Stimulated activated CD8-positive, alpha-beta memory T cell treated with anti-CD3 and anti-CD28 coated beads, Interleukin-7, amount 100 ng/mL, for 24 hours (primary cell): ENCODE measurements around the gene ACO1.
A peak's percentile ranks its signal among the peaks of the same experiment; 100 is the strongest.
"Not testable (repeated sequence)": the region's sequence is repeated elsewhere in the genome, so short reads cannot be mapped to it uniquely, and the experiment has no call there.

Experiments used
- DNase-seq: peaks from one replicate; pipeline ENCODE4 v3.0.0-alpha.2; 2020; ENCODE audit warnings: low read depth

Gene ACO1

DNA sequence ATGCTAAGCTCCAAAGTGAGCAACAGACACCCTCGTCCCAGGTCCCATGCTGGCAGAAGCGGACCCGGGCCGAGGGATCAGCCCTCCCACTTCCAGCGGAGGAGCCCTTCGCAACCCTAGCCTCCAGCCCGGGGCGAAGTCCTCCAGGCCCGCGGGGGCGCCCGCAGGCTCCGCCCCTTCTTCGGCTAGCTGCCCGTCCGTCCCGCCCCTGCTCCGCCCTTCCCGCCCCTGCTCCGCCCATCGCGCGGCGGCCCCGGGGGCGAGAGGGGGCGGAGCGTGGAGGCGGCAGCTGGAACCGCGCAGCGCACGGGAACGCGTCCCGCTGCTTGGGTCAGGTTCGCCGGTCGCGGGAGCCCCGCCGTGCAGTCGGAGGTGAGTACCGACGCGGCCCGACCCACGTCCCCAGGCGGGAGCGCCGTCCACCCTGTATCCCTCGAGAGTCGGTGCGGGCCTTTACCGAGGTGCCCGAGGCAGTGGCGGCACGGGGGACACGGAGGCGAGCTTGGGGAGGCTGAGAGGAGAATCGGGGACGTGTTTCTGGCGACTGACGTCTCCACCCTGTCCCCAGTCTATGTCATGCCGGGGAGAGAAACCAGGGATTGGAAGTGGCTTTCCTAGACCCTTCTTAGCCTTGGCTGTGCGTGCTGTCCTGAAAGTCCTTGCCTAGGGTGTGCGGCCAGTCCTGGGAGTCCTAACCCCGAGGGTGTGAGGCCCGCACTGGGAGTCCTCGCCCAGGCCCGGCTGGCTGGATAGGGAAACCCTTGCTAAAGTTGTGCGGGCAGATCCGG lies at the start of gene ACO1:
TSS of gene ACO1 (plus strand) at position 280 of the 788 bp plus-strand sequence. CDS start 20,864 bp downstream, outside the sequence.
- DNase-seq = peak; percentile 61

DNA sequence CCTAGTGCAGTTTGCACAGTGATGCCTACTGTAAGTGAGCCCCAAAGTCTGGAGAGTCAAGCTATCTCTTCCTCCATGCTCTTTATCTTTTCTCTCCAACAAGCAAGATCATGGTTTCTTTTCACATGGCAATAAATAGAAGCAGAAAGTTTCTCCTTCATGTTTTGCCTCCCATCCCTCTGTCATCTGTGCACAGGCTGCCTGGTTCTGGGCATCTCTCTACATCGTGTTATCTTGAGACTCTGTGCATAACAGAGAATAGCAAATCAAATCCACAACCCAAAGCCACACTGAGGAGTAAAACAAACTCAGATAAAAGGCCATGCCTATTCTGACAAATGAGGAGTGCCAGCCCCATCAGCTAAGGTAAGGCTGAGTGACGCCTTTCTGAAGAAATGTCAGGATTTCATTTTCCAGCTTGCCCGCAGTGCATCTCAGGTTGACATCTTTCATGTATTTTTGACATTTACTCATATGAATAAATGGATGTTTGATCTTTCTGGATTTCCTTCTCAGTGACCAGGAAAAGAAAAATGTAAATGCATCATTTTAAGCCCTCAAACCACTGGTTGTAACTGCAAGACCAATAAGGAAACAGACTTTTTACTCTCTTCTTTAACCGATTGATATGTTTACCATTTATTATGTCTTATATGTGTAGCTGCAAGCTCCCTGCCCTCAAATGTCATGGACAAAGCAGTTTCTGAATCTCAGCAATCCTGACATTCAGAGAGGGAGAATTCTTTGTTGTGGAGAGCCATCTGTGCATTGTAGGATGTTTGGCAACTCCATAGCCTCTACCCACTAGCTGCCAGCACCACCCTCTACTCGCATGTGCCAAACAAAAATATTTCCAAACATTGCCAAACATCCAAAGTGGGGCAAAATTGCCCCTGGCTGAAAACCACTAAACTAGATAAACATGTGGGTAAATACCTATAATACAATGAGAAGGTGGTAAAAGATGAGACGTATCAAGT lies 49.2 kb upstream of the ACO1 start:
- DNase-seq = no peak

DNA sequence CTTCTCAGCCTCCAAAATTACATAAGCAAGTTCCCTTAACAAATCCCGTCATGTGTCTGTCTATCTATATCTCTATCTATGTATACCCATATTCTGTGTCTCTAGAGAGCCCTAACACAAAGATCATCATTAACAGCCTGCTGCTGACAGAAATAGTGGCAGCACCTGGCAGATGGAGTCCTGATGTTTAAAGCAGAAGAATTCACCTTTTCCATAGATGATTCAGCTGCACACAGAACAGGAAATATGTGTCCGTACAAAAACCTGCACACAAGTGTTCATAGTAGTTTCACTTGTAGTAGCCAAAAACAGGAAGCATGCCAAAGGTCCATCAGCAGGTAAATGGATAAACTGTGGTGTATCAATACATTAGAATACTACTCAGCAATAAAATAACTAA lies 45.0 kb upstream of the ACO1 start:
- DNase-seq = no peak

DNA sequence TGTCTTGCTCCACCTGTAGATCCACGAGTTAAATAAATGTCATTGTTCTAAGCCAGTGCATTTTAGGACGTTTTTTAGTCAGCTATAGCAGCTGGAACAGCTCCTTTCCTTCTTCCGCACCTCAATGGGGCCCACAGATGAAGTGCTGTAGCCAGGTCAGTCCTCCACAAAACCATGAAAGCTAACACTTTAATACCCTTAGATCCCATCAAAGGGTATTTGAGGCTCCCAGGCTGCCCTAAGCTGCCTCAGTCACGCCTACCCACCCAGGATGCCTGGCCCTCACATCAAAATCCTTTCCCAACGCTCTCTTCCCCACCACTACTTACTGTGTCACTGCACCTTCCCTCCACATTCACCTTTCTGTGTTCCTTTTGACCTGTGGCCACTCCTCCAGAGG lies 44.1 kb upstream of the ACO1 start:
- no peak for DNase-seq

DNA sequence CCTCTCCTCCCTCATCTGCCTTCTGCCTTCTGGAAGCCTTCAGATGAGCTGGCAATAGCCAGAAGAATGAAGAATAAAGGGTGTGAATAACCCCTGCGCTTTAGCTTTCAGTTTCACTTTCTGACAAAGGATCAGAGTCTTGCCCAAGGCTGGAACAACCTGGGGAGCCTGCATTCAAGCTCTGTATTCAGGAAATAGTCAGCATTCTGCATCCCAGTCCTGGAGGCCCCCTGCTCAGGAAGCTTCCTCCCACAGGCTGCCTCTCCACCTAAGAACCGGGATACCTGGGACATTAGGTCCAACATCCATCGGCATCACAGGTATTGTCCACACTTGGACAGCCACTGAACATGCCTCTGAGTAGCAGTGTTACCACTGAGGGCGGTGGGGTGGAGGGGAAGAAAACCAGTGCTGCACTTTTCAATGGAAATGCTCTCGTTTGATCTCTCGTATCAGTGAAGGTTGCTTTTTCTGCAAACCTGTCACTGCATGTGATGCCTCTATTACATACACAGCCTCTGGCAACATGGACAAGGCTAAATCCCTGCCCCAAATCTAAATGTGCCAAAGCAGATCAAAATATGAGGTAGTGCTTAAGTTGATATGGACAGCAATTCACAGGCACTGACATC lies 39.8 kb upstream of the ACO1 start:
- DNase-seq = no peak

DNA sequence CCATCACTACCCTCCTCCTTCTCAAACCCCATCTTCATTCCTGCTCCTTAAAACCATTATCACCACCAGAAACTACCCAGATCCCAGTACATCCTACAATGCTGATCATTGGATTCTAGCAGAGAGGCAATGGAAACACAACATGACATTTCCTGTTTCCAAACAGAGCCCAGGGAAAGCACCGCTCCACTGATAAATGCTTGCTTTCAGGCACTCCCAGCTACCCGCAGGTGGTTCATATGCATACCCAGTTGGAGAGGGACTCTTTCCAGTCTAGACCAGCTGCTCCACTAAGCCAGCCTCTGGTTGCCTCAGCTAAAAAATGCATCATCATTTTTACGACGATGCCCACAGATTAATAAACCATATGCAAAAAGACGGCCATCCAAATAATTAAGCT lies 39.2 kb upstream of the ACO1 start:
- no peak for DNase-seq

DNA sequence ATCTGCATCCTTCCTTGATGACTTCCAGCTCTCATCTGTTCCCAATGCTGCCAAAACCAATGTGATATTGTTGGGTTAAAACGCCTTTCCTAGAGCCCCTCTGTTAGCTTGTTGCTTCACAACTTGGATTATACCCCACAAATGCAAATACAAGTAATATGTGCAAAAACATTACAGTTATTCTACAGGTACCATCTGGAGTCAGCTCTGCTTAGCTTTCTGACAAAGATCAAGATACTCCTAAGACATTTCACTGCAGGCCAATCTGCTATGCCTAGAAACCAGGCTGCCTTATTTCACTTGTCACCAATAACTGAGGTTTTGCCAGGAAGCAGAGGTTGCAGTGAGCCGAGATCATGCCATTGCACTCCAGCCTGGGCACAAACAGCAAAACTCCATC lies 36.9 kb upstream of the ACO1 start:
- DNase-seq = no peak

DNA sequence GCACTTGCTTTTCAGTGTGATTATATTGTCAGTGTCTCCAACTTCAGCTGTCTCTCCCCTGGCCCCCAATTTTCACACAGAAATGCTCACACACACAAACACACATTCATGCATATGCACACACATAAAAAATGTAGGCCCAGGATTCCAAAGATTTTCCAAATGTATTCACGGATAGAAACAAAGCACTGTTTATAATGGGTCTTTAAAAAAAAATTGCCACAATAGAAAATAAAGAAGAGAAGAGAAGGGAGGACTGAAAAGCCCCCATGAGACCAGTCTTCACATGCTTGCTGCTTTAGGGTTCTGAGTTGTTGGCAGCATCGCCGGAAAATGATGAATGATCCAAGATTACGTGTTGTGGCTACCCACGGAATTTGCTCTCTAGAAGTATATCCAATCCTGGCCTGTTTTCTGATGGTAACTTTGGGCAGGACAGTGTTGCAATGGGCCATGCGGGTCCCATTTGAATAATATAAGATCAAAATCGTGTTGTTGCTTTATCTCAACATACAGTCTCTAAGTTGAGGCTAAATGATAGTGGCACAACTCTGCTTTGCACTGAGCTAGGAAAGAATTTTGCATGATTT lies 36.2 kb upstream of the ACO1 start:
- DNase-seq = no peak

DNA sequence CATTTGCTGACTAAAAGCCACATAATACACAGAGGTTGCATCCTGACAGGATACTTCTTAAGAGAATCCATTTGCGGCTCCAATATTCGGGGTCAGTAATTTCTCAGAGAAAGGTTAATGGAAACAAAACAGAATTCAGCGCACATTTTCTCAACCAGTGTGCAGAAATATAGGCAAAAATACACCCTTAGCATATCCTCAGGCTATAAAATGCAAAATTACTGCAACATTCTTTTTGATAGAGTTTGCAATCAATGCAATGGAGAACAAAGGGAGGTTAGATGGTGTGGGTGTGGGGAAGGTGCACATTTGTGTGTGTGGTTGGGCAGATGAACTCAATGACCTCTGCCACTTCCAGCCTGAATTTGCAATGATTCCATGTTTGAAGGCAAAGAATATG lies 35.4 kb upstream of the ACO1 start:
- no peak for DNase-seq

DNA sequence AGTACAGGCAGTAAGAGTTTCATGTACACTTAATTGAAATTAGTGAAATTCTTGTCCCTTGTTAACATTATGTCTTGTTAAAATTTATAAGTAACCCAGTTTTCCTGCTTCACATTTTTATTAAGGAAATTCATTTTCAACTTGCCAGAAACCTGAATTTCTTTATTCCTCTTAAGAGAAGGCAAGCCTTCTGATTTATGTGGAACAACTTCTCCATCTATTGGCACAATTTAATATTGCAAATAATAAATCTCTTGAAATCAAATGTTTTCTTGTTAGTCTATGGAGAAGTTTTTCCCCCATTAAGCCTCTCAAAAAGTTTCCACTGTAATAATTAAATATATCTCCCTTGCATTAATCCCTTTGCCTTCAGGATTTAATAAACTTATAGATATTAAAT lies 33.8 kb upstream of the ACO1 start:
- no peak for DNase-seq

DNA sequence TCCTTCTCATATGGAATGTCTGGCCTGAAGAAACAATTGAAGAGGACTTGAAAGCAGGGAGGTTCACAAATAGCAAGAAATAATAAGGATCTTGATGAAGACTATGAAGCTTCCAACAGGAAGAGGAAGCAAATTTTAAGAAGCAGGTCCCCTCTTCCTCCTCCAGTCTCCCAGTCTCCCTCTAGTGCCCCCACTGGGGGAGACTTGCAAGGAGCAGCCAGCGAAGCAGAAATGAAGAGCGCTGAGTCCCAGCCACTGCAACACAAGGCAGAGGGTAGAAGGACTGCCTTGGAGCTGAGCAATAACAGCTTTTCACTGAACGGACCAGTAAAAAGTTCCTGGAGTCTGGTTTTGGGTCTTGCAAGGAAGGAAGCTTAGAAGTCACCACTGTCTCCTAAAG lies 32.6 kb upstream of the ACO1 start:
- DNase-seq = no peak

DNA sequence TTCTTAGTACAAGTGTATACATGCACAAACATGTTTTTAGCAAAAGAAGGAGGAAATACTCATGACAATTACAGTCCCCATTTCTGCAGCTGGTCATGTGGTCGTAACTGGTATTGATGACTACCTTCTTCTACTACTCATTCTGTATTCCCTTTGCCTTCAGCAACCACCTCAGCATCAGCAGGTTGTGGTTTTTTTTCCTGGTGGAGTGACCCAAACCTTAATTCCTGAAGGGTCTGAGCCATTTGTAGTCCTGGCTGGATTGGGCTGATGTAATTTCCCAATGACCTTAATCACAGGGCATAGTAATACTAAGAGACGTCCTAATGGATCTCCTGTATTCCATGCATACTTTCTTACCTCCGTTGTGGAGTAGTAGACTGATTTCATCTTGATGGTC lies 31.0 kb upstream of the ACO1 start:
- DNase-seq = not testable (repeated sequence)

DNA sequence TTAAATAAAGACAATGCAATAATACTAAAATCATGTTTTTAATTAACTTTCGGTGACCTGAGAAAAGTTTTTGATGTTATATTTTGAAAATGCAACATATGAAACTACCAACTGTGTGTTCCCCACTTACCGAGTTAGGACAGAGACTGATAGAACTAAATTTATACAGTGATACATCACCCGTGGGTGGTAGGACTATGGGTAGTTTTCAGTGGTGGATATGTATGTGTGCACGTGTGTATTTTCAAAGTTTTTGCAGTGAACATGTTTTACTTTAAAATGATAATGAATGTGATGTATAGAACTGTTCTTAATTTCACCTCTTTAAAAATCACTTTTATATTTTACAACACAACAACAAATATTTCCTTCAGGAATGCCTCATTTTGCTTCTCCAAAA lies 25.0 kb upstream of the ACO1 start:
- no peak for DNase-seq

DNA sequence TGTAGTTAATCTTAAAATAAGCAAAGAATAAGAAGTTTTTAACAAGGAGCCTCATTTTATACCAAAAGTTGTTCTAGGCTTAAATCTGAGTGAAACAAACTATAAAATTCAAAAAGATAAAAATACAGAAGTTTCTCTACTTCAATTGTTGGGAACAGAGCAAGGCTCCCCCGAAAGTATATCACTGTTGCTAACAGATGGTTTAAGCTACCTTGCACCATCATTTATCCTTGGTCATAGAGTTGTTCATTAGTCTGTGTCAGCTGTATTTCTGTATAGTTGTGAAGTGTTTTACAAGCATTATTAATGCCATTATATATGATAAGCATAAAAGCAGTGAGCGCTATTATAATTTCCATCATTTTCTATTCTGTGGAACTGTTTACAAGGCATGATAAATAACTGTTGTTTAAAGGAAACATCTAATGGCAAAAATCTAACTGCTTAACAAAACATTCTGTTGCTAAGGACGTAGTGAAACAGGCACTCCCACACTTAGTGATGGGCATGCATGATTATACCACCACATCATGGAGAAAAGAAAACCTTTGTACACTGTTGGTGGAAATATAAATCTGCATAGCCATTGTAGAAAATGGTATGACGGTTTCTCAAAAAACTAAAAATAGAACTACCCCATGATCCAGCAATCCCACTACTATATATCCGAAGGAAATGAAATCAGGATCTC lies 23.3 kb upstream of the ACO1 start:
- no peak for DNase-seq

DNA sequence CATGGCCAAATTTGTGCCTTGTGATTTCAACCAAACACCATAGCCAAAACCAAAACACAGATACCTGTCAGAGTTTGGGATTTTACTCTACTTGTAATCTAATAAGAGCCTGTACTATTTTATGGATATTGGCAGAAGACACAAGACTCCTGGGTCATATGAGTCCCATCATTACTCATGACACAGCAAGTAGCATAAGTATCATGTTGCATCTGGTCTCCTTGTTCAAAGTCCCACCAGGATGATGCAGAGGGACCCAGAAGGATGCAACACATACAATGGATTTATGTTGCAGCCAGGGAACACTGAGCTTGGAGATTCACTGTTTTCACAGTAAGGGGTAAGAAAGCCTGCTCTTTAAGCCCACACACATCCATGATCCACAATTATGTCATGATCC lies 13.2 kb upstream of the ACO1 start:
- no peak for DNase-seq

DNA sequence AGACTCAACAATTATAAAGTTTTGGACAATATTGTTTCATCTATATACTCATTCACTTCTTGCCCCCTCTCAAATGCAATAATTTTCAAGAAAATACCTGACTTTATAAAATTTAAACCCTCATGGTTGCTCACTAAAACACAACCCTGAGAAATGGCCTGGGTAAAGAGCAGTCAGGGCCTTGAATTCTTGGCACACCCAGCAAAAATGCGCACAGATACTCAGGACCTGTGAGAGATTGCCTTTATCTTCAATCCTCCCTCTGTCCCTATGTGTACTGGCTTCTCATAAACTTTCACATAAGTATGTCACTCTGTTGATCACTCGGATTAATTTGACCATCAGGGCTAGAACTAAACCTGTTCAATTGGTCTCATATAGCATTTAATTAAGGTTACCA lies 12.8 kb upstream of the ACO1 start:
- no peak for DNase-seq

DNA sequence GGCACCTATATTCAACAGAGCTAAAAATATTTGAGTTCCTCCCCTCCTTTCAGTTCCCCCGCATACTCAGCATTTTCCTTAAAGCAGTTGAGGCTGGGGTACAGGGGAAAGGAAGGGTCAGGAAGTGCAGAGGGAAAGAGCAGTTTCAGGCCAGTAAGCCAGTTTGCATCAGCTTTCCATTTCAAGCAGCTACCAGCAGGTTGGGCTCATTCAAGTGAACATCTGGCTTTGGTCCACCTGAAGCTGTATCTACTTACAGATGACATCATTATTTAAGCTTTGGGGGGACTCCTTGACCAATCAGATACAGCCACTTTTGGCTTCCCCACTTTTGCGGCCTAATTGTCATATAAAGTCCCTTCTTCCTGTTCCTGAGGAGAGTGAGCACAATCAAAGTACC lies 8.2 kb upstream of the ACO1 start:
- no peak for DNase-seq

DNA sequence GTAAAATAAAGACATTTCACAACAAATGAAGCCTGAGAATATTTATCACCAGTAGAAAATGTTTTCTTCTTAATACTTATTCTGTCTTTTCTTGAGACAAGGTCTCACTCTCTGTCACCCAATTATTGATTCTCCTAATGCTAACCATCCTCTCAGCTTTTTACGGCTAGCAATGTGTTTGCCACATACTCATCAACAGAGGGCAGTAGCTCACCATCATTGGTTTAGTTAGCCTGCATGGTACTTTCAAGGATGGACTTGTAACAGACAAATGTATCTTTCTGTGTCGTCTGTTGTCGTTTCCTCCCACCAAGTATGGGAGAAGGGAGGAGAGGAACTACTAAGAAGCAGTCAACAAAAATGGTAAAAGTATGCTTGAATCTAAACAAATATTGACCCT lies 5.9 kb upstream of the ACO1 start:
- DNase-seq = no peak

DNA sequence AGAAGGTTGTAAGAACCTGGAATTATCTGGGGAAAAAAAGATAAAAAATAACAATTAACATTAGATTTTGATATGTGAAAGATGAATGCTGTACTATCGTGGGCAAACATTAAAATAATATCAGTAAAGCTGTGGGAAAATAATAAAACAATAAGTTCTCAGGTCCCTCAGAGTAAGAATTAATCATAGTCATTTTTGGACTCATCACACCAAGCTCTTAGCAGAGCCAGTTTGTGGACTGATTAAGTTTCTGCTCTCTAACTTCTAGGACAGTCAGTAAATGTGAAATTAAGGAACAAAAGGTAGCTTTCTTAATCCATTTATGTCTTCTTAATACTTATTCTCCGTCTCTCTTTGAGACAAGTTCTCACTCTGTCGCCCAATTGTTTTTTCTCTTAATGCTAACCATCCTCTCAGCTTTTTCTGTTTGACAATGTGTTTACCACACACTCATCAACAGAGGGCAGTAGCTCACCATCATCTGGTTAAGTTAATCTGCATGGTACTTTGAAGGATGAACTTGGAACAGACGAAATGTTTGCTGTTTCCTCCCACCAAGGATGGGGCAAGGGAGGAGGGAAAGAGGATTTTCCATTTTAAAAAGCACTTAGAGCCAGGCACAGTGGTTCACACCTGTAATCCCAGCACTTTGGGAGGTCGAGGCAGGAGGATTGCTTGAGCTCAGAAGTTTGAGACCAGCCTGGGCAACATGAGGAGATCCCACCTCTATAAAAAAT lies 5.3 kb upstream of the ACO1 start:
- no peak for DNase-seq

DNA sequence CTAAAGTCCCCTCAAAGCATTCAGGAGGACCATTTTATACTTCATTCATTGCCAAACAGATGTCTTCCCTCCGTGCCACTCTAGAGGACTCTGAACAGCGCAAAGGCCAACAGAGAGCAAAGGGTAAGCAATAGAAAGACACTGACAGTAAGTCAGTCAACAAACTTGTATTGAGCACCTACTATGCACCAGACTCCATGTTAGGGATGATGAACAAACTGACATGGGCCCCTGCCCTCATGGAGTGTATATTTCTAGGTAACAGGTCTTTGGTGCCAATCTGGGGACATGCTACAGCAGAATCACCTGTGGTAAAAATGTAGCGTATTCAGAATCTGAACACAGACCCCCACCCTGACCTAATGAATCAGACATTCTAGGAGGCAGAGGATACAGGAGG lies 3.5 kb upstream of the ACO1 start:
- DNase-seq = no peak
